Liver (tissue), 9 donors: Measurements from ENCODE around the gene SEC22C. TPM values are rescaled to one million over a fixed set of nuclear protein-coding genes. Genes with fewer than 3 reads are reported as not detected.

Experiments
- DNase-seq: peaks from one replicate; pipeline ENCODE4 v3.0.0-alpha.2; 2017; ENCODE audit warnings: low spot score
- H3K27ac ChIP-seq, 2 donors: one replicate each; pipeline ENCODE4 v1.7.0; 2013; ENCODE audit warnings: inconsistent platforms in 2 of 2, low read length in 2 of 2, control low read depth in 1 of 2, low read depth in 1 of 2, mild to moderate bottlenecking in 1 of 2
- H3K27me3 ChIP-seq, 4 donors: one replicate each; pipeline versions ENCODE4 v1.6.1 to v1.7.0; 2013; ENCODE audit warnings: low read length in 3 of 4, inconsistent platforms in 1 of 4, mild to moderate bottlenecking in 1 of 4, moderate library complexity in 1 of 4; ENCODE audit not compliant: control insufficient read depth in 4 of 4, insufficient read depth in 4 of 4
- H3K36me3 ChIP-seq, 4 donors: one replicate each; pipeline versions ENCODE4 v1.6.1 to v1.7.0; 2013; ENCODE audit warnings: low read length in 3 of 4, mild to moderate bottlenecking in 3 of 4, low read depth in 1 of 4, moderate library complexity in 1 of 4; ENCODE audit not compliant: control insufficient read depth in 4 of 4, insufficient read depth in 3 of 4
- H3K4me1 ChIP-seq, 4 donors: one replicate each; pipeline versions ENCODE4 v1.6.1 to v1.7.0; 2013; ENCODE audit warnings: low read length in 3 of 4, mild to moderate bottlenecking in 3 of 4, moderate library complexity in 1 of 4; ENCODE audit not compliant: control insufficient read depth in 4 of 4, insufficient read depth in 4 of 4
- H3K4me3 ChIP-seq, 3 donors: one replicate each; pipeline versions ENCODE4 v1.6.1 to v1.7.0; 2013; ENCODE audit warnings: low read length in 3 of 3, control low read depth in 1 of 3, low read depth in 1 of 3, mild to moderate bottlenecking in 1 of 3
- H3K9ac ChIP-seq, 2 donors: one replicate each; pipeline ENCODE4 v1.7.0; 2013; ENCODE audit warnings: low read length in 2 of 2, mild to moderate bottlenecking in 2 of 2, moderate library complexity in 2 of 2, control low read depth in 1 of 2, low read depth in 1 of 2
- H3K9me3 ChIP-seq, 4 donors: one replicate each; pipeline versions ENCODE4 v1.6.1 to v1.7.0; 2013; ENCODE audit warnings: low read length in 3 of 4; ENCODE audit not compliant: control insufficient read depth in 4 of 4
- EGR1 ChIP-seq, 2 donors: IDR thresholded peaks; 2 replicates each; pipeline ENCODE4 v1.6.1; 2016 to 2018; ENCODE audit warnings: antibody characterized with exemption in 2 of 2, low read depth in 2 of 2
- FOXA1 ChIP-seq: IDR thresholded peaks from 2 replicates; pipeline ENCODE4 v1.6.1; 2016; ENCODE audit warnings: antibody characterized with exemption
- GABPA ChIP-seq, 2 donors: IDR thresholded peaks in 1 of 2; conservative IDR thresholded peaks in 1 of 2; 2 replicates each; pipeline ENCODE4 v1.6.1; 2016; ENCODE audit warnings: antibody characterized with exemption in 2 of 2, mild to moderate bottlenecking in 1 of 2, moderate library complexity in 1 of 2
- HNF4A ChIP-seq, 2 donors: conservative IDR thresholded peaks; 2 replicates each; pipeline ENCODE4 v1.6.1; 2016; ENCODE audit warnings: antibody characterized with exemption in 2 of 2, mild to moderate bottlenecking in 2 of 2
- HNF4G ChIP-seq: IDR thresholded peaks from 2 replicates; pipeline ENCODE4 v1.6.1; 2016; ENCODE audit warnings: antibody characterized with exemption
- JUND ChIP-seq, 2 donors: IDR thresholded peaks; 2 replicates each; pipeline ENCODE4 v1.6.1; 2016; ENCODE audit warnings: antibody characterized with exemption in 2 of 2
- NR2F2 ChIP-seq: IDR thresholded peaks from 2 replicates; pipeline ENCODE4 v1.6.1; 2016; ENCODE audit warnings: antibody characterized with exemption
- RAD21 ChIP-seq, 2 donors: IDR thresholded peaks; 2 replicates each; pipeline ENCODE4 v1.6.1; 2016; ENCODE audit warnings: antibody characterized with exemption in 2 of 2, mild to moderate bottlenecking in 2 of 2
- SP1 ChIP-seq: IDR thresholded peaks from 2 replicates; pipeline ENCODE4 v1.6.1; 2018; ENCODE audit warnings: antibody characterized with exemption, mild to moderate bottlenecking
- TAF1 ChIP-seq: conservative IDR thresholded peaks from 2 replicates; pipeline ENCODE4 v1.6.1; 2016; ENCODE audit warnings: antibody characterized with exemption, mild to moderate bottlenecking
- WGBS: extraction: QIAGEN DNeasy Blood & Tissue Kit; methylation state at CpG from one replicate; pipeline ENCODE4 v1.1.7; 2013; 5-methylcytosine and 5-hydroxymethylcytosine counted together
- polyA plus RNA-seq, 2 donors: library from polyadenylated mRNA; stranded (reverse) in 1 of 2; unstranded in 1 of 2; fragments of 200-250 nt in 1 of 2; fragments of >200 nt in 1 of 2; fragmentation: Nextera tagmentation in 1 of 2; extraction: Ambion mirVana in 1 of 2; gene quantifications; one replicate each; pipeline versions ENCODE4 v1.2.1 to v1.2.3, GENCODE V29; 2013 to 2015
- total RNA-seq, 2 donors: library from RNA; depleted of rRNA; stranded (reverse); fragments of >200 nt; gene quantifications; one replicate each; pipeline ENCODE4 v1.2.3, GENCODE V29; 2014
- TF ChIP-seq, protein P1 (sequence below): IDR thresholded peaks from 2 replicates; pipeline ENCODE4 v1.6.1; 2016; ENCODE audit warnings: antibody characterized with exemption, mild to moderate bottlenecking
- TF ChIP-seq, protein P2 (sequence below): IDR thresholded peaks from 2 replicates; pipeline ENCODE4 v1.6.1; 2016; ENCODE audit warnings: antibody characterized with exemption
- TF ChIP-seq, protein P3 (sequence below): IDR thresholded peaks from 2 replicates; pipeline ENCODE4 v1.6.1; 2016; ENCODE audit warnings: antibody characterized with exemption
- TF ChIP-seq, protein P4 (sequence below): IDR thresholded peaks from 2 replicates; pipeline ENCODE4 v1.6.1; 2016; ENCODE audit warnings: antibody characterized with exemption
- donor health status: healthy.
- donor health status: healthy.
- donor health status: healthy.
- donor health status: healthy.
- donor health status: healthy.

SEC22C gene
- total and polyA plus RNA-seq, 4 donors: 14.5 to 48.5 (median 17.8) TPM

DNA sequence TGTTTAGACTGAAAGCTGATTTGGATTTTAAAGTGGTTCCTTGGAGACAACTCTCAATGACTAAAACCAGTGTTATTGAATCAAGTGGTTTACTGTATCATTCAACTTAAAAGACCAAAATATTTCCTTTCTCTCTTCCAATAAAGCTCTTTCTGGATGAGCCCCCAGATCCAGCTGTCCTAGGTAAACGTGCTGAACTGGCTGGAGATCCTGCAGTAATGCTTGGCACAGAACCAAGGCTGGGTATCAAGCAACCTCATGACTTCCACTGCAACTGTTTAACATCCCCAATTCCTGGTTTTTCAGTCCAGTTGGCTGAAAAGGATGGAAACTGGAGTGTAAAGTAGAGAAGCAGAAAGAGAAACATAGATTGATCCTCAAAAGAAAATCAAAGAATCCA, 28.9 kb downstream of the SEC22C start:
- TF ChIP-seq TAF1: no peak
- TF ChIP-seq, protein P1, sequence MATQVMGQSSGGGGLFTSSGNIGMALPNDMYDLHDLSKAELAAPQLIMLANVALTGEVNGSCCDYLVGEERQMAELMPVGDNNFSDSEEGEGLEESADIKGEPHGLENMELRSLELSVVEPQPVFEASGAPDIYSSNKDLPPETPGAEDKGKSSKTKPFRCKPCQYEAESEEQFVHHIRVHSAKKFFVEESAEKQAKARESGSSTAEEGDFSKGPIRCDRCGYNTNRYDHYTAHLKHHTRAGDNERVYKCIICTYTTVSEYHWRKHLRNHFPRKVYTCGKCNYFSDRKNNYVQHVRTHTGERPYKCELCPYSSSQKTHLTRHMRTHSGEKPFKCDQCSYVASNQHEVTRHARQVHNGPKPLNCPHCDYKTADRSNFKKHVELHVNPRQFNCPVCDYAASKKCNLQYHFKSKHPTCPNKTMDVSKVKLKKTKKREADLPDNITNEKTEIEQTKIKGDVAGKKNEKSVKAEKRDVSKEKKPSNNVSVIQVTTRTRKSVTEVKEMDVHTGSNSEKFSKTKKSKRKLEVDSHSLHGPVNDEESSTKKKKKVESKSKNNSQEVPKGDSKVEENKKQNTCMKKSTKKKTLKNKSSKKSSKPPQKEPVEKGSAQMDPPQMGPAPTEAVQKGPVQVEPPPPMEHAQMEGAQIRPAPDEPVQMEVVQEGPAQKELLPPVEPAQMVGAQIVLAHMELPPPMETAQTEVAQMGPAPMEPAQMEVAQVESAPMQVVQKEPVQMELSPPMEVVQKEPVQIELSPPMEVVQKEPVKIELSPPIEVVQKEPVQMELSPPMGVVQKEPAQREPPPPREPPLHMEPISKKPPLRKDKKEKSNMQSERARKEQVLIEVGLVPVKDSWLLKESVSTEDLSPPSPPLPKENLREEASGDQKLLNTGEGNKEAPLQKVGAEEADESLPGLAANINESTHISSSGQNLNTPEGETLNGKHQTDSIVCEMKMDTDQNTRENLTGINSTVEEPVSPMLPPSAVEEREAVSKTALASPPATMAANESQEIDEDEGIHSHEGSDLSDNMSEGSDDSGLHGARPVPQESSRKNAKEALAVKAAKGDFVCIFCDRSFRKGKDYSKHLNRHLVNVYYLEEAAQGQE: peak; percentile 96
- no peak overlapping the region for H3K27ac ChIP-seq
- no peaks in the 10 kb centered on the region for H3K9me3 ChIP-seq
- H3K4me3 ChIP-seq: no peak overlapping the region
- peaks cover 4 to 33% (median 16%) of the 10 kb centered on the region in 4 donors for H3K36me3 ChIP-seq
- H3K27me3 ChIP-seq: no peaks in the 10 kb centered on the region
- H3K9ac ChIP-seq: no peak overlapping the region
- DNase-seq: no peak
- 31% methylated on average over 1 of the region's 1 CpG for WGBS
- H3K4me1 ChIP-seq: peaks cover 0 to 6% (median 4%) of the 10 kb centered on the region in 4 donors

DNA sequence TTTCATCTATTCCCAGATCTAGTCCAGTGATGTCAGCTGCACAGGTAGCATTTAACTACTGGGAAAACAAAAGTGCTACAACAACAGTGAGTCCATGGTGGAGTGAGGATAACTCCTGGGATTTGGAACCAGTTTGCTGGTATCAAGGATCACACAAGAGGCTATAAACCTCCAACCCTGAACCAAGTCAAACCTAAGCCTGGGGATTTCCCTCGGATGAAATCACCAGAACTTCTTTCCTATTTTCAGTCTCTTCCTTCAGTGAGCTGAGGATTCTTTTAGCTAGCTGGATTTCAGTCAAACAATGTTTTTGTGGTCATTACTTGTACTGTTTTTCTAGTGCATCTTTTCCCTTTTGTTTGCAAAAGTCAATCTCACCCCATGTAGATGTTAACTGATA, 31.5 kb downstream of the SEC22C start:
- no peak for DNase-seq
- Histone ChIP-seq H3K27me3 (no peaks in the 10 kb centered on the region), H3K36me3 (peaks cover 2 to 15% (median 8%) of the 10 kb centered on the region in 4 donors), H3K4me3 (no peak overlapping the region), H3K9ac (no peak overlapping the region), H3K27ac (no peak overlapping the region), H3K9me3 (no peaks in the 10 kb centered on the region), H3K4me1 (peaks cover 4 to 16% (median 10%) of the 10 kb centered on the region in 4 donors)
- WGBS: 37% methylated on average over 1 of the region's 1 CpG
- TF ChIP-seq, protein P2, sequence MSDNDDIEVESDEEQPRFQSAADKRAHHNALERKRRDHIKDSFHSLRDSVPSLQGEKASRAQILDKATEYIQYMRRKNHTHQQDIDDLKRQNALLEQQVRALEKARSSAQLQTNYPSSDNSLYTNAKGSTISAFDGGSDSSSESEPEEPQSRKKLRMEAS: no peak
- no peak for TF ChIP-seq GABPA (IDR thresholded peaks at IDR 0.05 in 1 of 2, conservative IDR thresholded peaks at IDR 0.05 in 1 of 2)
- no peak for TF ChIP-seq NR2F2
- TF ChIP-seq, protein P1: no peak
- TF ChIP-seq HNF4G: no peak
- no peak for TF ChIP-seq SP1
- TF ChIP-seq FOXA1: no peak
- no peak for TF ChIP-seq JUND (IDR thresholded peaks at IDR 0.05)
- TF ChIP-seq HNF4A (conservative IDR thresholded peaks at IDR 0.05): no peak
- TF ChIP-seq EGR1 (IDR thresholded peaks at IDR 0.05; ENCODE audit: low read depth in 2 of 2): no peak
- TF ChIP-seq RAD21 (IDR thresholded peaks at IDR 0.05): no peak
- TF ChIP-seq, protein P3, sequence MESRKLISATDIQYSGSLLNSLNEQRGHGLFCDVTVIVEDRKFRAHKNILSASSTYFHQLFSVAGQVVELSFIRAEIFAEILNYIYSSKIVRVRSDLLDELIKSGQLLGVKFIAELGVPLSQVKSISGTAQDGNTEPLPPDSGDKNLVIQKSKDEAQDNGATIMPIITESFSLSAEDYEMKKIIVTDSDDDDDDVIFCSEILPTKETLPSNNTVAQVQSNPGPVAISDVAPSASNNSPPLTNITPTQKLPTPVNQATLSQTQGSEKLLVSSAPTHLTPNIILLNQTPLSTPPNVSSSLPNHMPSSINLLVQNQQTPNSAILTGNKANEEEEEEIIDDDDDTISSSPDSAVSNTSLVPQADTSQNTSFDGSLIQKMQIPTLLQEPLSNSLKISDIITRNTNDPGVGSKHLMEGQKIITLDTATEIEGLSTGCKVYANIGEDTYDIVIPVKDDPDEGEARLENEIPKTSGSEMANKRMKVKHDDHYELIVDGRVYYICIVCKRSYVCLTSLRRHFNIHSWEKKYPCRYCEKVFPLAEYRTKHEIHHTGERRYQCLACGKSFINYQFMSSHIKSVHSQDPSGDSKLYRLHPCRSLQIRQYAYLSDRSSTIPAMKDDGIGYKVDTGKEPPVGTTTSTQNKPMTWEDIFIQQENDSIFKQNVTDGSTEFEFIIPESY: no peak
- TF ChIP-seq, protein P4, sequence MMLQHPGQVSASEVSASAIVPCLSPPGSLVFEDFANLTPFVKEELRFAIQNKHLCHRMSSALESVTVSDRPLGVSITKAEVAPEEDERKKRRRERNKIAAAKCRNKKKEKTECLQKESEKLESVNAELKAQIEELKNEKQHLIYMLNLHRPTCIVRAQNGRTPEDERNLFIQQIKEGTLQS: no peak
